Right lung (tissue), 5 donors: ENCODE results near the gene EYS. TPM values are rescaled to one million over a fixed set of nuclear protein-coding genes. Genes with fewer than 3 reads are reported as not detected.

Source experiments
- DNase-seq, 2 donors: peaks; one replicate each; pipeline ENCODE4 v3.0.0-alpha.2; 2013
- polyA plus RNA-seq, 5 donors: library from polyadenylated mRNA; unstranded; fragments of 120-200 nt; gene quantifications; one replicate each; pipeline versions ENCODE4 v1.2.1 to v1.2.3, GENCODE V29; 2013; ENCODE audit warnings: inconsistent platforms in 1 of 5, low replicate concordance in 1 of 5; ENCODE audit not compliant: insufficient read length in 5 of 5, insufficient read depth in 1 of 5

The EYS gene
- polyA plus RNA-seq, 5 donors = 0.28 to 0.72 (median 0.54) TPM

DNA sequence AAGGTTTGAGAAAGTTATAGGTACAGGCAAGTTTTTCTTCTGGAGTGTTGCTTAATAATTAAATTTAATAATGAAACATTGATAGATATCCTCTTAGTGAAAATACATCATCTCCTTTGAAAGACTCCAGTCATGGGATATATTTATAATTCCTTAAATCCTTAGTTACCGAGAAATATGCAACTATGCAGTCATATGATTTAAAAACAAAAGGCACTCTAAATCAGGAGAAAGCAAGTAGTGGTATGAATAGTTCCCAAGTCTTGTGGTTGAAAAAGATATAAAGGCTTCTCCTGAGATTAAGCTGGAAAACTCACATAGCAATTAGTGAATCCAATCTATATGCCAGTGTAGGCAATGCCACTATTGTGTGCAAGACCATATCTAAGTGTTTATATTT, 475.4 kb downstream of the EYS start:
- DNase-seq = no peak

DNA sequence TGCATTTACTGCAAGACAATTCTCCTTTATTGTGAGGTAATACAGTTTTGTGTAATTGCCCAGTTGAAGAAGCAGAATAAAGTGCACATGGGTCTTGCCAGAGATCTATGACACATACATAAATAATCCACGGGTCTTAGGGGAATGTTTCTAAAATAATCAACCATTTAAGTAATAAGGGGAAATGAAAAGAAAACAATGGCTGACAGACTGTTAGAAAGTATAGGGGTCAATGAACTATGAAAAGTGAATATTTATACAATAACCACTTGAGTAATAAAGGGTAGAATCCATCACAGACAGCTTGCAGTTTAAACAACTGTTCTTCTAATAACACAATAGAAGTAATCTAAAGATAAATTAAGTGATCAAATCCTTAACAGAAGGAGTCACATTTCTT, 477.2 kb downstream of the EYS start:
- DNase-seq = peak; percentile 4 to 23

DNA sequence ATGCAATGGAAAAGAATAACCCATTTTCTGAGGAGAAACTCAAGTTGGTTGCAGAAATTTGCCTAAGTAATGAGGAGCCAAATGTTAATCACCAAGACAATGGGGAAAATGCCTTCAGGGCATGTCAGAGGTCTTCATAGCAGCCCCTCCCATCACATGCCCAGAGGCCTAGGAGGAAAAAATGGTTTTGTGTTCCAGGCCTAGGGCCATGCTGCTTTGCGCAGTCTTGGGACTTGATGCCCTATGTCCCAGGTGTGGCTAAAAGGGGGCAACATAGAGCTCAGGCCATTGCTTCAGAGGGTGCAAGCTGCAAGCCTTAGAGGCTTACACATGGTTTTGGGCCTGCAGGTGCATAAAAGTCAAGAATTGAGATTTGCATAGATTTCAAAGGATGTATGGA, 485.9 kb downstream of the EYS start:
- DNase-seq = no peak

DNA sequence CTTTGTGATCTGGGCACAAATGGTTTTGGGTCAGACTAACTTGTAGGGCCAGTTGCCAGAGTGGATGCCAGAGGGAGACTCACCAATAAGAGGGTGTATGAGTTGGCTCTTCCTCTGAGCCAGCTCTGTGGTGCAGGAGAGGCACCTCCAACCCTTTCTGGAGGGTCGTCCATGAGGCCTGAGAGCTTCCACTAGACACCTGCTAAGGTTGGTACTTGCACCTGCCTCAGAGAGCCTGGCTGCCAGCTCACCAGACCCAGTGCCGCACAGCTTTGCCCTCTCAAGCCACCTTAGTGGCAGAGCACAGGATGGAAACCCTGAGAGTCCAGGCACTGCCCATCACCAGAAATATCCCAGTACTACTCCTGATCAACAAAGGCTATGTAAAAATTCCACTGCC, 504.3 kb downstream of the EYS start:
- DNase-seq = no peak

DNA sequence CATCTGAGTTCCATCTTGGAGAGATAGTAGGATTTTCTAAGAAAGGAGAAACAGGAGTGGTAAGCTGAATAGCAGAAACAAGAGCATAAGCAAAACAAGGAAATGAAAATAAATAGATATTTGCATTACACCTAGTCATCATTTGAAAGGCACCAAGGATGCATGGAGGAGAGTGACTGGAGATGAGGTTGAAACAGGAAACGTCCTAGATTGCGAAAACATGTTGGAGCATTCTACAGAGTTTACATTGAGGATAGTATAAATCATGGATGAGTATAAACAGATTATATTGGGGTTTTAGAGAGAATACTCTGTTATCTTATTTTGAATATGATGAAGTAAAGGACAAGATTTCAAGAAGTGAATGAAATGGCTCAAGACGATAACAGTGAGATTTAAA, 507.3 kb downstream of the EYS start:
- DNase-seq = no peak

DNA sequence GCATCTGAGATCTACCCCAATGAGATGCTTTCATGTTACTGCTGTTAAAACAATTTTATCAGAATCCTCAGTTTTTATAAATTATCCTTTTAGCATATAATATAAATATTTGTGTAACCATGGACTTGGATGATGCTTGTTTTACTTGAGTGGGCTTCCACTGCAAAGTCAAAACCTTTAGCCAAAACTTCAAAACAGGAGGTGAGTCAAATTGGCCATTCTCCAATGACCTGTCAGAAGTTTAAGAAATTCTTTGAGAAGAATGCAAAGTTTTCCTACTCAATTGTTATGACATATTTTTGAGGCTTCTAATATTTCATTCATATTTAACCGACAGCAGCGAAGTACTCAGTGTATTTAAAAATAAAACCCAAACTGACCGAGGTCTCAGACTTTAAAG, 507.9 kb downstream of the EYS start:
- no peak for DNase-seq

DNA sequence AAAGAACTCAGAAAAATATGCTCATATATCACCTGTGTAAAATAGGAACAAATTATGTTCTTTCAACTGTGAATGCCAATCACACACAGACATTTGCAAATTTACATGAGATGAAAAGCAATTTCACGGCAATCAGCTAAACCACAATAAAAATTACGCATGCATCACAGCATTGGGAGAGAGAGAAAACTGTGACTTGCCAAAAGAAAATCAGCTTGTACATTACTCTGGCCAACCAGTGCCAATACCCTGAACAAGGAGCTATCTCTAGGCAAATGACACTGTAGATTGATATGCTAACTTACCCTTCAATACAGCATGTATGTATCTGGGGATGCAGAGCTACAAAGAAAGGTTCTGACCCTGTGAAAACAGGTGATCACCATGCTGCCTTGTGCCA, 515.6 kb downstream of the EYS start:
- no peak for DNase-seq

DNA sequence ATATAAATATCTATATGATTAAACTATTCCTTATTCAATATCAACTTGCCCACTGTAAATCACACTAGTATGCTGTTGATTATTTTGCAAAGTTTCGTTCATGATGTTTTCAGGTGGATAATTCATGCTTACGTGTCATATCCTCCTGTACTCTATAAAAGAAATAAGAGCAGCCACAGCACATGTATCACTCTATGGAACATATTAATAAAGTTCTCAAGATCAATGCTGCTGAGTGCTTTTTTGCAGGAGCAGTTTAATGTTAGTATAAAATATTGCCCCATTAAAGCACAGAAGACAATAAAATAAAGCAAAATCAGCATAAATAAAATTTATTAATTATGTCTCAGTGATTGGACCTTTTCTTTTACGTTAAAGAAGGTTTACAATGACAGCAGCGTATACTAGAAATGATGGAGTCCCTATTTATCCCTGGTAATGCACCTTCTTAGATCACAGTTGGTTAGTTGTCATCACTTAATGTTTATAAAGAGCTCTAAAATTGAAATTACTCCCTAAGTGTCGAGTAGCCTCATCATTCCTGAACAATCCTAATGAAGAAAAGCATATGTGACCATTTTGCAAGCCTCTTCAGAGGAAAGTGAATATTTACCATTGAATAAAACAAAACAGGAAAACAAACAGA, 517.7 kb downstream of the EYS start:
- DNase-seq = no peak

DNA sequence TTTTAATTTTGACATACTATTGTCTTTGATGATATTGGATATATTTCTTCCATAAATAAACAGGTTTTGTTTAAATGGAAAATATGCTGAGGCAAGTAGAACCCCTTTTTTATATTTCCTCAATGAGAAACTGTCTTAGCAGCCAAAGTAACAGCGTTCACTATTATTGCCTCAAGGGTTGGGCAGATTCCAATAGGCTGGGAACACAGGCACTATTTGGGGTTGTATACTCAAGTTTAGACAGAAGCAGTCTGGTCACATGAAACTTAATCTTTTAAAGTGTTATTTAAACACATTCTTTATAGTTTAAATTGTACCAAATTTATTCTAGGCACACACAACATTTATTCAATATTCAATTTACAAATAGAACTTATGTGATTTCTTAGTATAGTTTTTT, 520.2 kb downstream of the EYS start:
- DNase-seq = no peak

DNA sequence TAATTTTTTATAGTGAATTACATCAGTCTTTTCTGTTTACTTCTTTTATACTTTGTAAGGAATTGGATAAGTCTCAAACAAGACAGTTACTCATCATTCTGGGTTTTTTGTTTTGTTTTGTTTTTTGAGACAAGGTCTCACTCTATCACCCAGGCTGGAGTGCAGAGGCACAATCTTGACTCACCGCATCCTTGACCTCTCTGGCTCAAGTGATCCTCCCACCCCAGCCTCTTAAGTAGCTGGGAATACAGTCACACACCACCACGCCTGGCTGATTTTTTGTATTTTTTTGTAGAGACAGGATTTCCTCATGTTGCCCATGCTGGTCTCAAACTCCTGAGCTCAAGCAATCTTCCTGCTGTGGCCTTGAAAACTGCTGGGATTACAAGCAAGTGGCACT, 524.3 kb downstream of the EYS start:
- DNase-seq = no peak

DNA sequence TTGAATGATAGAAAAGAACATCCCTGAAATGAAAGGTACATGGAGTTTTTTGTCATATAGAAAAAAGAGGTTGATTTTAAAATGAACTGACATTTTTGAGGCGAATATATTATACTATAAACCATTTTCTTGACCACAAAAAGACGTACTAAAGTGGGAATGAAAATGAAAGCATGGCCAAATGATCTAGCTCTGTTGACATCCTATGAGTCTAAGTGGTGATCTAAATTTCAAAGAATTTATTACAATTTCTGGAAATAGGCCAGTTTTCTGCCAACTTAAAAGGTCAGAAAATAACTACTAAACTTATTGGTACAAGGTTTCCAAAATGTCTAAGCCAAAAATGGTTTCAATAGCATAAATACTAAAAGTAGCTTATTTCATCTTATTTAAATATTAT, 536.8 kb downstream of the EYS start:
- DNase-seq = no peak

DNA sequence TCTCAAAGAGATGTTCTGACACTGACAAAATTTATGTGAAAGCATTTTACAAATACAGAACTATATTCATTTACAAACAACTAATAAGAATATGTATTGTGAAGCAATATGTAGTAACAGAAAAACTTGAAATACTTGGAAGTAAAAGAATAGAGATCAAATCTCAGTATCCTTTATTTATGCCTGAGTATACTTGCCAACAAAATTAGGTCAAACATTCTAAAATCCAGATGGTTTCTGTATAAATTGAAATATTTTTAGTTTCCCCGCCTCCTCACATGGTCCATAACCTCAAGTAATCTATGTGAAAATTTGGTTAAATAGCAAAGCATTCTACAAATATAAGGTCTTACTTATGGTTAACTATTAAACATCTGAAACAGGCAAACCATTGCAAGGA, 545.4 kb downstream of the EYS start:
- DNase-seq = peak; percentile 26 to 28

DNA sequence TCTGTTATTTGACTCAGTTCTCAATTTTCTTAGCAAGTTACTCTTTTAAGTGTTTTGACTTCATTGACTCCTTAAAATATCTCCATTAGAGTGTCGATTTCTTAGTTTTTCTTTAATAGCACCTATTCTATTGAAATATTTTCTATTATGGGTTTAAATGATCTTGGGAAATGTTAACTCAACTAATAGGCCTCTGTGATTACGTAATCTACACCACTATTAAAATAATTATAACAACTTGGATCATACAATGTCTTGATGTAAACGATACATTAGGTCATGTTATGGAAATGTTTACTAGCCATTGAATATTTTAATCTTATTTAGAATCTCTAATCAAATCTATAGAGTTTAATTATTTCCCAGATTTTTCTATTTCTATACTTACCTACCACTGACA, 550.0 kb downstream of the EYS start:
- no peak for DNase-seq

DNA sequence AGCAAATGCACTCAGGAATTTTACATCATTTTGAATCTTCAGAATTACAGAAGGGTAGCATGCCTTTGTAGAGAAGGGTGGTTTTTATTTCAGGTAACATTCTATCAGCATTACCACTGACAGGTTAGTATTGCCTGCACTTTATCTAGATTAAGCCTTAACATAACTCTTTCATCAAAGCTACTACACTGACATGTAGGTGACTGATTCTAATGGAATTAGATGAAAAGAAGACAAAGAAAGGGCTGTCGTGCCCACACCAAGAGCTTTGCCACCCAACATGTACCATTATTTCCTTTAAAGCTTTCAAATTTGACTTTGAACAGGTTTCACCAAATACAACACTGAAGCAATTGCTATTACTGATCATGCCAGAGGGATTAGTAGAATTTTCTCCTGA, 551.9 kb downstream of the EYS start:
- DNase-seq = no peak

DNA sequence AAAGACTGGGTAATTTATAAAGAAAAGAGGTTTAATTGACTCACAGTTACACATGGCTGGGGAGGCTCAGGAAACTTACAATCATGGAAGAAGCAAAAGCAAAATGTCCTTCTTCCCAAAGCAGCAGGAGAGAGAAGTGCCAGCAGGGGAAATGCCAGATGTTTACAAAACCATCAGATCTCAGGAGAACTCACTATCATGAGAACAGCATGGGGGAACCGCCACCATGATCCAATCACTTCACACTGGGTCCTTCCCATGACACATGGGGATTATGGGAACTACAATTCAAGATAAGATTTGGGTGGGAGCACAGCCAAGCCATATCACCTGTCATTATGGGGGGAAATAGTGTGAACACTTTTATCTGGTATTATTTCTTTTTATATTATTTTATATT, 557.2 kb downstream of the EYS start:
- DNase-seq = no peak

DNA sequence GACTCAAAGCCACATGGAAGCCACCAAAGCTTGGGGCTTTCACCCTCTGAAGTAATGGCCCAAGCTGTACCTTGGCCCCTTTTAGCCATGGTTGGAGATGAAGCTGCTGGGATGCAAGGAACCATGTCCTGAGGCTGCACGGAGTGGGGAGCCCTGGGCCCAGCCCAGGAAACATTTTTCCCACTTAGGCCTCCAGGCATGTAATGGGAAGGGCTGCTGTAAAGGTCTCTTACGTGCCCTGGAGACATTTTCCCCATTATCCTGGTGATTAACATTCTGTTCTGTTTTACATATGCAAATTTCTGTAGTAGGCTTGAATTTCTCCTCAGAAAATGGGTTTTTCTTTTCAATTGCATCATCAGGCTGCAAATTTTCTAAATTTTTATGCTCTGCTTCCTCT, 558.2 kb downstream of the EYS start:
- DNase-seq = no peak

DNA sequence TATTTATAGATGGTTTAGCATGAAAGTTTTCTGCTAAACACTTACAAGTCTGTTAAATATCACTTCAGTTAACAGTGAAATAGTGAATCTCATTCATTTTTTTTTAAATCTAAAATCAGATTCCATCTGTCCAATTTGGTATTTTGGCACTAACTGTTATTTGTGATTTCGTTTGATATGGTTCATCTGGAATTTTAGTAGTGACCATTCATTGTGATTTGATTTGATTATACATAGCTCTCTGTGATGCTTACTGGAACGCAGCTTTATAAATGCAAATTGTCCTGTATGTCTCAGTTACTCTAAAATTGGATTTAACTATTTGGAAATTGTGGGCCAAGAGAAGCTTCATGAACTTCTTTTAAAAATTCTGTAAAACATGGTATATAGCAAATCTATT, 571.5 kb downstream of the EYS start:
- no peak for DNase-seq

DNA sequence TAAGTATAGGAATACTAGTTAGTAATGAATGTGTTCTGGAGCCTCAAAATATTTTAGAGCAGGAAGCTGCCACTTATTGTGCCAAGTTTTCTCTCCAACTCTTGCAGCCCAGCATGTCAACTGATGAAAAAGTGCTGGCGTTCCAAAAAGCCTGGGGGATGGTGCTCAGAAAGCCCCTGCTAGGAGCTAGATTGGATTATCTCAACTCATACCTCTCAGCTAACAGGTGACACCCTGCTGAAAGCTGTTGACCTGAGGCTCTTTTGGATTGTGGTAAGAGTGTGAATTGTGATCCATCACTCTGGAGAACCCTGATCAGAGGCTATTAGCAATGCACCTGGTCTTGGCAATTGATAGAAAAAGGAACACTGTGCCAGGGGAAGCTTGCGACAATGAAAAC, 580.4 kb downstream of the EYS start:
- no peak for DNase-seq

DNA sequence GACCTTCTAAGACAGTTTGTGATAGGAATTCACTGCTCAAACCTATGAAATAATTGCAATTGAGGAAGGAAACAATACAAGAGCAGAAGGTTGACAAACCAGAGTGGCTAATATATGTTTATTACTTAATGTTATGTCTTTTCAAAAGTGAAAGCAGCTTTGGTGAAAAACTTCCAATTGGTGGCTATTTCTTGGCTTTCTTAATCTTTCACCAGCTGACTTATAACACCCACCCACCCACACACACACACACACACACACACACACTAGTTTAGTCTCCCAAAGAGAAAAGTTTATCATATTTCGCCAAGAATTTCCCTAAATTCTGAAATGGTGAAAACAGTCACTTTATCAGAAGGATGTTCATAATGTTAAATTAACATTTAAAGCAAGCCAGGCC, 583.5 kb downstream of the EYS start:
- DNase-seq = peak in 1 of 2 donors; percentile 24

DNA sequence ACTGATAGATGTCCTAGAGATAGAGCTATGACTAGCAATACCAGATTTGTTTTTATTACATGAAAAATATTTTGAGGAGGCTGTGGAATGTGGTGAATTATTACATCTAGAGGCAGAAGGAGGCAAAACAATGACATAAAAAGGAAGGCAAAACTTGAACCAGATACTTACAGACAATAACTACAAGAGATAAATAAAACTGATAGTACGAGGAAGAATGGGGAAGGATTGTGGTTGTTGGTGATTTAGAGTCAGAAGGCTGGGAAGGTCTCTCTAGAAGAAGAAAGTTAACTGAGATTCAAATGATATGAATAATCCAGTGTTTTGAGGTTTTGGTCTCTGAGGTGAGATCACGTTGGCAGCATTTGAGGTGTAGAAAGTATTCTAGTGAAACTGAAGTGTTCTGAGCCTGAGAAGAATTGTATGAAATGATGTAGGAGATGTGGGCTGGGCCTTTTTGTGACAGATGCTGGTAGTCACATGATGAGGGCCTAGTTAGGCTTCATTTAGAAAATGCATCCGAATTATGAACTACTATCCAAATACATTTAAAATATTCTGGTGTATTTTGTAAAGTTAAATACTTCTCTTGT, 589.1 kb downstream of the EYS start:
- no peak for DNase-seq

DNA sequence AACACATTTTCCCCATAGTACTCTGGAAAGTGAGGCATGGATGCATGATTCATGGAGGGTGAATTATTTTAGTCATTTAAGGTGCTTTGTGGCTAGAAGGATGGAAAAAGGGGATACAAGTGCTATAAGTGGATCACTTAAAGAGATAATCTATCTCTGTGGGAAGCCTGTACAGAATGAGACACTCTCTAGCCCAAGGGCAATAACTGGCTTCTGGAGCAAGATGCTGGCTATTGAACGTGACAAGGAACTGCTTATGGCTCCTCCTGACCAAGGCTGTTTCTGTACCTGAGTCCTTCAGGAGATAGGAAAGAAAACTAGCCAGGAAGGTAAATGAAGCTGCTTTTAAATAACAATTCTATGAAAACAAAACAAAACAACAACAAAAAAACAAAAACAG, 590.7 kb downstream of the EYS start:
- no peak for DNase-seq

DNA sequence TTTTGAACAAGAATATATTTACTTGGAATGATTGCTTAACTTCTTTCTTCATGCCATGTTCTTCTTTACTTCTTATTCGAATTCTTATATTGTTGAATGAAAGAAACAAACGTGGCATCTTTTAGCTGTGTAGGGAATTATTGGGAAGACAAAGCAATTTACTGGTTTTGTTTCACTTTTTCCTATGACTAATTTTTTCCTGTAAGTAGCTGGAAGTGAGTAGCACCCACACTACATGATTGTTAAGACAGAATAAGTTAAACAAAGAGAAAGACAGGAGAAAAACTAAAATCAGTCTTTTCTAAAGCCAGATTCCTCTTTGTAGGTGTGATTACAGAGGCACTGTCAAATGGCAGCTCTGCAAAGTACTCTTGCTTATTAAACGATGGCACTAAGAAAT, 593.4 kb downstream of the EYS start:
- no peak for DNase-seq

DNA sequence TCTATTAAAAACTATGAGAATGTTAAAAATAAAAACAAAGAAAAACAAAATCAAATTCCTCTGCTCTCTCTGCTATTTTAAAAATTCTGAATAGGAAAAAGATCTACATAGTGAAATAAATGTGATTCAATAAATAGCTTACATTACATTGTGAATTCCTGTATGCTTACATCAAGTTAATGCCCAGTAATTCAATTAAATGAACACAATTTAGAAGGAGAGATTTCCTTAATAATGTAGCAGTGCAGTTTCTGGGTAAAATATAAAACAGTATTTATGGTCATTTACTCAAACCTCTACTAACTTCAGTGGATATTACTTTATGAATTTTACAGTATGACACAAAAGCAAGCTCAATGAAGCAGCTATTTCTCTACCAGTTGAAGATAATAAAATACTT, 594.6 kb downstream of the EYS start:
- DNase-seq = no peak

DNA sequence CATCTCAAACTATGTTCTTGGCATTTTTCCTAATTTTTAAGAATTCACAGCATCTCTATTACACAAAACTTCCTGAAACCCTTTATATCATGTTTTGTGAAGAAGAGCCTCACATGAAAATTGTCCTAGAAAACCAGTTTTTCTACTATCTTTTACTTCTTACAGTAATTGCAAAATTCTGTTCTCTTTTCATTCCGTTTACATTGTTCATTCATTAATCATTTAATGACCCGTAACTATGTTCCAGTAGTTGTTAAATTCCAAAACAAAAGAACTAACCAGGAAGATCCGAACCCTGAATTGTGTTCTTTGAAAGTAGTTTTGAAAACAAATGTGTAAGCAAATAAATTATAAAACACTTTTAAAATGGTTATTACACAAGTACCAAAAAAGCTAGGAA, 597.0 kb downstream of the EYS start:
- DNase-seq = no peak
